Measurements from ENCODE around the gene MFAP4.
A peak's percentile ranks its signal among the peaks of the same experiment; 100 is the strongest.
"Not testable (repeated sequence)": the region's sequence is repeated elsewhere in the genome, so short reads cannot be mapped to it uniquely, and the experiment has no call there.

The MFAP4 gene

DNA sequence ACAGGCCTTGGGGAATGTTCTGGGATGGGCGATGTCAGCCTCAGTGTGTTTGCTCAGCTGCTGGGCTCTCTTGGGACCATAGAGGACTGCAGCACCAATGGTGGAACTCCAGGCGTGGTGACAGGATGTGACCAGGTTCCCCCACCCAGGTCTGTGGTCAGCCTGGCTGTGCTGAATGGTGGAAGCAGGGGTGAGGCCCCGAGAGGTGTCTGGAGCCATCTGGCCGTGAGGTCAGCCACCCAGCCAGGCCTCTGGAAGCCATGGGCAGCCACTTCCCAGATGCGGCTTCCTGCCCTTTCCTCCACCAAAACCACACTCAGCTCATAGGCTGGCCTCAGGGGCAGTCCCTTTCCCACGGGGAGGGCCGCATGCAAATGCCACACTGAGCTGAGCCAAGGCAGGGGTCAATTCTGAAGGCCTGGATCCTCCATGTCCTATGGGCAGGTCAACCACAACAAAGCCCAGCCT, 16.5 kb downstream of the MFAP4 start:
- no peak for DNase-seq (ENCODE audit: low spot score)

DNA sequence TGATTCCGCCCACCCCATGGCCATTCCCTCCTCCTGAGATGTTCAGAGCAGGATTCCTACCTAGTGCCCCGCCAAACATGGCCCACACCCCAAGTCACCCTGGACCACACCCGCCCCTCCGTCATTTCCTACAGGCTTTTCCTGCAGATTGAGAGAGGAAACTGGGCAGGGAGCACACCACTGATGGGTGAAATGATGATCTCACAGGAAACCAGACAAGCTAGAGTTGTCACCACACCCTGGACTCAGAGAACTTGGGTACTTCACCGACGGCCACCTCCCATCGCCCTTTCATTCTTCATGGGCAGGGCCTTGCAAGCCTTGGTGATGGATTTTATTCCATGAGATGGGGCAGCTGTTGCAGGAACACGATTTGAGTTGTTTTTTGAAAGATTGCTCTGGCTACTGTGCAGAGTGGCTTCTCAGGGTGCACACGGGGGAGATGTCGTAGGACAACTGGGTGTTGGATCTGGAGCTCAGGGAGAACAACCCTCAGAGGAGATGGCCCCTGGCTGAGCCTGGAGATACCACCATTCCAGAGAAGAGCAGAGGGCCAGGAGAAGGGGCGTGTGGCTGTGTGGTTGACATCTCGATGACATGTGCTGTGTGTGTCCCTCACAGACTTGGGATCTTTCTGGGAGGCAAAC, 17.0 kb downstream of the MFAP4 start:
- DNase-seq (ENCODE audit: low spot score), result no peak

DNA sequence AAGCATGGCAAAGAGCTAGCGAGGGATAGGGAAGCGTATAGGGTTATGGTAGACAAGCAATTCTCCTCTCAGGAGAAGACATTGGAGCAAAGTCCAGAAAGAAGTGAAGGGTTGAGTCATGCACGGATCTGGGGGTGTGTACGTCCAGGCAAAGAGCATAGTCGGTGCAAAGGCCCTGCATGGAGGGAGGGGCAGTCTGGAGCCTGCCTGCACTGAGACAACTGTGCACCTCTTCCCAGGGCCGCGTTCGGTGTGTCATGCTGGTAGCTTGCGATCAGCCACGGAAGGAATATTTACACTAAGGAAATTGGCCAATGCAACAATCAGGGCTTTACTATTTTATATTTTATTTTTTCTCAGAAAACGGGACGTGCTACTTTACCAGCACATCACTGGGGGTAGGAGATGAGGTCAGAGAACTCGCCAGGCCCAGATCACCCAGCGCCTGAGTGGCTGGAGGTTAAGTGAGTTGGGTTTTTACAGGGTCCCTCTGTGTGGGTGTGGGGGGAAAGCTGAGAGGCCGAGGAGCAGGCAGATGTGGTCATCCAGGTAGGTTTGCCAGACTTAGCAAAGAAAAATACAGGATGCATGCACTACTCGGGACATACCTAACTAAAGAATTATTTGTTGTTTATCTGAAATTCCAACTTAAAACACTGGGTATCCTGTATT, 17.7 kb downstream of the MFAP4 start:
- DNase-seq (ENCODE audit: low spot score), result no peak

DNA sequence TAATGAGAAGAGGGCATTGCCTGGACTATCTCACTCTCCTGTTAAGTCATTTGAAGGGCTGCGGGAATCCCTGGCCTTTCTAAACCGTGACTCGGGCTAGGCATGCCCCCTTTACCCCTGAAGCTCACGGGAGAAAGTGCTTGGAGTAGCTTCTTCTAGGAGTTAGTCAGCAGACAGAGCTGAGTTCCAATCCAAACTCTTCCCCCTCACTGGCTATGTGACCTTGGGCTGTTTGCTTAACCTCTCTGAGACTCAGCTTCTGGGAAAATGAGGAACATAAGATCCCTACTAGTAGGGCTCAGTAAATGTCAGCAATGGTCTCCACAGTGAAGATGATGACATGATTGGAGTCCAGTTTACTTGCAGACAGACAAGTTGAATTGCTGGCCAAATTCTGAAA, 18.8 kb downstream of the MFAP4 start:
- DNase-seq (ENCODE audit: low spot score), result no peak

DNA sequence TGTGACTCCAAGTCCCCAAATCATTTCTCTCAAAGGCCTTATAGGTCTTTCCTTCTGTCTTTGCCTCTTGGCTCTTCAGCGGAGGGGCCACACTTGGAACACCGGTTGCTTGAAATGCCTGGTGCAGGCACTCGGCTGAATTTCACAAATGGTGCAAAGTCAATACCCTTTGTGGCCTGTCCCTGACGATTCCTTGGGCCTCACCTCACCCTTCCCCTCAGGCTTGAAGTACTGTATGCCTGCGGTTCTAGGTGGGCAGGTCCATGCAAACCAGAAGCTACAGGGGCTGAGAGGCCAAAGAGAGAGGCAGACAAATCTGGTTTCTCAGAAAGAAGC, 20.4 kb downstream of the MFAP4 start:
- DNase-seq (ENCODE audit: low spot score), result no peak

DNA sequence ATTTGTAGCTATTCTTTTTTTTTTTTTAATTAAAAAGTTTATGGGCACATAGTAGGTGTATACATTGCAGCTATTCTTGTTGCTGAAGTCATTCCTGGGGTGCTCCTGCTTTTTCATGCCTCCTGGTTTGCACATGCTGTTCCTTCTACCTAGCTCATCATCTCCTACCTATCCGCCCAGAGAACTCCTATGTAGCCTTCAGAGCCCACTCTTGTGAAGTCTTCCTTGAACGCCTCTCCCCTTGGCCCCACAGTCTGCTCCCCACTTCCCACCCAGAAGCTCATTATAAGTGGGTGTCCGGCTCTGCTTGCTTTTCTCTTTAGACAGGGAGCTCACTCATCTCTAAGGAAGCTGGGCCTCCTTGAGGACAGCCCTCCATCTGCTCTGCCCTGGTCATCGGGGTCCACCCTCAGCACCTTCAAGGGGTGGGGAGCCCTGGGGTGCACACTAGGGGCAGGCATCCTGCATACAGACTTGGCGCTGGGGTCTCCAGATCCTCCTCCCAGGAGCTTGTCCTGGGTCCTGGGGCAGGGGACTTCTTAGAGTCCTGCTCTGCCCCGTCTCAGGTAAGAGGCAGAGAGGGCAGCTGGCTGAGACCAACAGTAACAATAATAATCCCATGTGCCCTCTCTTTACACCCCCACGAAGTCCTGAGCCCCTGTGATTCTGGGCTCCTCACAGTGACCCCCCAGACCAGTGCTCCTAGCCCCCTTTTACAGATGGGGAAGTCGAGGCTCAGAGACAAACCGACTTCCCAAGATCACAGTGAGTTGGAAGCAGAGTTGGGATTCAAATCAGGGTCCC, 21.0 kb downstream of the MFAP4 start:
- DNase-seq (ENCODE audit: low spot score), result no peak

DNA sequence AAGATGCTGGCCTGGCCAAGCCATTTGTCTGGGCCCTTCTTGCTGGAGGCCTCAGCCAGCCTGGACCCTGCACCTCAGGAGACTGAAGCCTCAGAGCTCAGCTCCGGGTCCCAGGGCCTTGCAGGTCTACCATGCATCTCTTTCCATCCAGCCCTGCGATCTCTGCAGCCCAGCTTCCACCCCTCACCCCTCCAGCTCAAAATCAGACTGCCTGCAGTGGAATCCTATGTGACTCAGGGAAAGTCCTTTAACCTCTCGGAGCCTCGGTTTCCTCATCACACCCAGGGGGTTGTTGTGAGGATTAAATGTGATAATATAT, 21.5 kb downstream of the MFAP4 start:
- no peak for DNase-seq (ENCODE audit: low spot score)

DNA sequence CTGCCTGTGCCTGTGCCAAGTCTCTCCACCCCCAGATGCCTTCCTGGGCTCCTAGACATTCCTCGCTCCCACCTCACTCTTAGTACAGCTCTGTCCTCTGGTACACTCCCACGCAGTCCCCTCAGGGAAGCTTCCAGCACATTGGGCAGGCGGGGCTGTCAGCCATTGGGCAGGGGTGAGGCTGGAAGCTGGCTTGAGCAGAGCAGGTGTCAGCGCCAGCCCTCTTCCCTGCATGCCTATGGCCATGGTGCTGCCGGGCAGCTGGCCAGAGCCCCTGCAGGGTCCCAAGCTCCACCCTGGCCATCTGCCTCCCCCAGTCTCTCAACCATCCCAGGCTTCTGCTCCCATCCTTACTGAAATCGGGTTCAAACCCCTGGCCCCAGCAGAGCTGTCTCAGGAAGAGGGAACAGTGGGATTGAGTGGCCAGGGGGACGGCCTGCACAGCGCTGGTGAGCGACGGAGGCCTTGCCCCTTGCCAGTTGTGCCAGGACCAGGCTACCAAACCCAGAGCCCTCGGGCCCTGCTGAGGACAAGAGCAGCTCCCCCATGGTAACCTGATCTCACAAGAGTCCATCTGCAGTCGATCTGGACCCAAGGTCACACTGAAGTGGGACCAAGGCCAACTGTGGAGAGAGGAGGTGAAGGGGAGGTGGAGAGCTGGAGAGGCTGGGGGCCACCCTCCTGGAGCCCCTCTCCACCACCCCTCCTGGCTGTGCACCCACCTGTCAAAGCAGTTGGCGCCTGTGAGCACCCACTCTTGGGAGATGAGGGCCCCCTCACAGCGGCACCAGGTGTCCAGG, 22.1 kb downstream of the MFAP4 start:
- no peak for DNase-seq (ENCODE audit: low spot score)

DNA sequence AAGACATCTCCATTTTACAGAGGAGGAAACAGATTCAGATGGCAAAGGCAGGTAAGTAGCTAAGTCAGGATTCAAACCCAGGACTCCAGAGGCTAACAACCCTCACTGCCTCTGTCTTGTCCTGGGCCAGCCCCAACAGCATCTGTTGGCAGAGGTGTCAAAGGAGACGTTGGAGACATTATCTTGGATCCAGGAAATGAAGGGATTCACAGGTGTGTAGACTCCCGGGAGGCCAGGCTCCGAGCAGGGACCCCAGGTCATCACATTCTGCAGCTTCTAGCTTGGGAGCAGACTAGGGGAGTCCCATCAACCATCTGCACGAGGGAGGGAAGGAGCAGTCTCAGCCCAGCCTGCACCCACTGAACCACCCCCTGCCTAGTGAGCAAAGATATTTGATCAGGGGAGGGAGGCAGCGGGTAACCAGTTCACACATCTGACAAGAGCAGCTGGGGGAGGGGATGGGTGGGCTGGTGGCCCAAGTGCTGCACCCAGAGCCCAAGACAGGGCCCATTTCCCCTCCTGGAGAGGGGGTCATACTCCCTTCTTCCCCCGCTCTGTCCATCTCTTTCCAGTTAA, 23.4 kb downstream of the MFAP4 start:
- no peak for DNase-seq (ENCODE audit: low spot score)

DNA sequence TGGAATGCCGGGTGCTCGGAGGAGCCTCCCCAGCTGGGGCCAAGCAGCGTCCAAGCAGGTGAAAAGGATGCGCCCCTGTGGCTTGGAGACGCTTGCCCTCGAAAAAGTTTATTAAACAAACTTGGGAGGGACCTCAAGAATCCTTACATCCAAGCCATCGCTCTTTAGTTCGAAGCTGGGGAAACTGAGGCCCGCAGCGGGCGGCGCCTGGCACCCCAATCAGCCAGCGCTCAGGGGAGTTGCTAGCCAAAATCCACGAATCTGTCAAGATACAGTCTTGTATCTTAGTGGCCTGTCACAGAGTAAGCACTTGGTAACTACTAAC, 23.9 kb downstream of the MFAP4 start:
- DNase-seq (ENCODE audit: low spot score), result no peak

DNA sequence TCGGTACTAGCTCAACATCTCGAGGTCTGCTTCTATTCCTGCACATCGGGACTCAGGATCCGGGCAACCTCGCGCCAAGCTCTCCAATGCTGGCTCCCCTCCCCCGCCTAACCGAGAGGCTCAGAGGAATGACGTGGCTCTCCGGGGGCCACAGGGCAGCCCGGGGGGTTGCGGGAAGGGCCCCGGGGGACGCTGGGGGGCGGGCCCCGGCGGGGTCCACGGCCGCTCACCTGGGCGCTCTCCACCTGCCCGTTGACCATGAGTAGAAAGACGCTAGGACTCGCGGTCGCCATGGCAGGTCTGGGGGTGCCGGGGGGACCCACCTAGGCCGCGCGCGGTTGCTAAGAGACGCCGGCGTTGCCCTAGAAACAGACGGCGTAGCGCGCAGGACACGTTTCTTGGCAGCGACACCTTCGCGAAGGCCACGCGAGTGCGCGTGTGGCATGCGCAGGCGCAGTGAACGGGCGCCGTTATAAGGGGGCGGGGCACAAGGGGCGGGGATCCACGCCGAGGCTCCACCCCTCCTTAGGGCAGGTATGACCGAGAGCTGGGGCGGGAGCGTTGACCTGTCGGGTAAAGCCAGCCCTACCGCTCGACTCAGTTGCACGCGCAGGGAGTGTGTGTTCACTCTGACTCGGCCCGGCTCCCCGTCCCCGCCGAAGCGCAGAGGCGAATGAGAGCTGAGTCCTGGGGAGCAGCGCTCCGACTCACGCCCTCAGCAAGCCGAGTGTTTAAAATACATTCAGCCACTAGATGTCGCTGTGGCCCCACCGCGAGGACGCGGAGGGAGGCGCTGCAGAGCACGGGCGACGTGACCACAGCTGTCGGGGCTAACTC, 24.5 kb downstream of the MFAP4 start, which contains the start of gene B9D1:
TSS of gene B9D1 (minus strand) at position 447 of the 837 bp plus-strand sequence. CDS start at position 293, 154 bp downstream.
- peak; percentile 93 for DNase-seq (ENCODE audit: low spot score)

DNA sequence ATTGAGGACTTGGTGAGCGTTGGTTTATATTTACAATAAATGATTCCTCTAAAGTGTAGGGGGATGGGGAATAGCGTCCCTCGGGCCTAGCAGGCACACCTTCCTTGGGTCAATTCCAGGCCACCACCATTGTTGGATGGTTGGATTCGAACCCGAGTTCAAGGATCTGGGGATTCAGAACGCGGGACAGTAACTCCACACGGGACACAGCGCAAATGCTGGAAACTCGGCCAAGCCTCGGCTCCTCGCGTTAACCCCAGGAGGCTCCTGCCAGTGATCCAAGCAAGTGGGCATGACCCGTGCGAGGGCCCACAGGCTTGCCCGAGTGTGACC, 25.1 kb downstream of the MFAP4 start:
- no peak for DNase-seq (ENCODE audit: low spot score)

DNA sequence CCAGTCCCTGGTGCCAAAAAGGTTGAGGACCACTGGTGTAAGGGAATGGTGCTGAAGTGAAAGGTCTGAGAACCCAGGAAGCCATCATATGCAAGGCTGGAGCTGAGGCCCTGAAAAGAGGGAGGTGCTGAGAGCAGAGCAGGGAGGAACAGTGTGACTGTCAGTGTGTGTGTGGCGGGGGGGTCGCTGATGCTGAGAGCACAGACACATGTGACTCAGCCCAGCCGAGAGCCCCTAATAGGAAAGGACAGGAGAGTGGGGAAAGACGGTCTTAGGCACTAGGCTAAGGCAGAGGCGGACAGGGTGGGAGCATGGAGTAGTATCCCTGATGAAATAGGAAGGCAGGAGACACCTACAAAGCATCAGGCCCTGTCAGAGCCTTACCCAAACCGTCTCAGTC, 25.7 kb downstream of the MFAP4 start:
- no peak for DNase-seq (ENCODE audit: low spot score)

DNA sequence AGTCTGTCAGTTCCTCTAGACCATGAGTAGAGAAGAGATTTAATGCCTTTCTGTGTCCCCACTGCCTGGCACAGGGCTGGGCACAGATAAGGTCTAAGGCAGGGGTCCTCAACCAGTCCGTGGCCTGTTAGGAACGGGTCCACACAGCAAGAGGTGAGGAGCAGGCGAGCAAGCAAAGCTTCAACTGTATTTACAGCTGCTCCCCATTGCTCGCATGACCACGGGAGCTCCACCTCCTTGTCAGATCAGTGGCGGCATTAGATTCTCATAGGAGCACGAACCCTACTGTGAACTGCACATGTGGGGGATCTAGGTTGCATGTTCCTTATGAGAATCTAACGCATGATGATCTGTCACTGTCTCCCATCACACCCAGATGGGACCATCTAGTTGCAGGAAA, 26.2 kb downstream of the MFAP4 start:
- DNase-seq (ENCODE audit: low spot score), result no peak

DNA sequence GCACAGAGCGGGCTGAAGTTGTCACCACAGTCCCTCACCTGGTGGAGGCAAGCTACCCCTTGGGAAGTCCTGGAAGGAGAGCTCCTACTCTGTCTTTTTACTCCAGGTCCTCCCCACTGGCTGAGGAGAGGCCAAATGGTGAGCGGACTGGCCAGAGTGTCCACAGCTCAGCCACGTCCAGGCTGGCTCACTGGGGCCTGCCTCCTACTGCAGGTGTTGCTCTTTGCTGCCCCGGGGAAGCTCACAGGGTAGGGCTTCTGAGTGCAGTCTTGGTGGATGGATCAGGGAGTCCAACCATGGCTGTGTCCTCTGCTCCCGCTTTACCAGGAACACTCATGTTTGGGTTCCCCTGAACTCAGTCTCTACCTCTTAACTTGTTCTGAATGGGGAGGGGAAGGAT, 27.1 kb downstream of the MFAP4 start:
- no peak for DNase-seq (ENCODE audit: low spot score)

DNA sequence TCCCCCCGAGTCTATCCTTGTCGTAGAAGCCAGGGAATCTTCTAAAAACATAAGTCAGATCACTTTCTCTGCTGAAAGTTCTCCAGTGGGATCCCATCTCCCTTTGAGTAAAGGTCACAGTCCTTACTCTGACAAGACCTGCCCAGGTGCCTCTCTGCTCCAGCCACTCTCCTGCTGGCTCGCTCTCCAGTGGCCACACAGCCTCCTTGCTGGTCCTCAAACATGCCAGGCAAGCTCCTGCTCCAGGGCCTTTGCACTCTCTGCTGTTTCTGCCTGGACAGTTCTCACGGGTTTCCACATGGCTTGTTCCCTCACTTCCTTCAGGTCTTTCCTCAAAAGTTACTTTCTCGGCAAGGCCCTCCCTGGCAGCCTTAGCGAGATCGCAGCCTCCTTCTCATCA, 27.8 kb downstream of the MFAP4 start:
- no peak for DNase-seq (ENCODE audit: low spot score)

DNA sequence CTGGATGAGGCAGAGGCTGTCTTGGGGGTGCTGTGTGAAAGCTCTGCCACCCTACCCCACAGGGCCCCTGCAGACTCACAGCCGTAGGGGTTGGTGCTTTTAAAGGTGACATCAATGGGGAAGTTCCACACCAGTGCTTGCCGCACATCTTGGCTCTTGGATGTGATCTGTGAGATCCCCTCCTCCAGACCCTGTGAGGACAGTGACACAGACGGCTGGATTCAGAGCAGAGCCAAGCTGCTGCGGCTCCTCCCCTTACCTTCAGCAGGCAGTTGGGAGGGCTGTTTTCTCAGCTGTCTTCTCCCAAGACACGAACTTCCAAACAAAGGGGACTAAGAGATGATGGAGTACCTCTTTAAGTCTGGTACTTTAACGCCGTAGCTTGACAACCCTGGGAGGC, 29.2 kb downstream of the MFAP4 start:
- DNase-seq (ENCODE audit: low spot score), result no peak

DNA sequence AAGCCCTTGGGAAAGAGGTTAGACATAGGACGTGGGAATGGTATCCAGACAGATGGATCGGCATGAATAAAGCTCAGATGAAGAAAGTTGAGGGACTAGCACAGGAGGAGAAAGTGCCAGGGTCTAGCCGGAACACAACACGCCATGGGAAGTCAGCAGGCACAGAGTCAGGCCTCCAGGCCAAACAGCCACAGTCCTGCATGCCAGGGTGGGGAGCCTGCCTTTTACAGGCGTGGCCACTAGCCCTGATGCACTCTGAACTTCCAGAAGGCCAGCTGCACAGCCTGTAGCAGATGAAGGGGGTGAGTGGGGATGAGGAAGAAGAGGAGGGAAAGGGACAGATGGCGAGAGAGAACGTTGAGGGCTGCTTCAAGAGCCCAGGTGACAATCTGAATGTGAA, 29.6 kb downstream of the MFAP4 start:
- DNase-seq (ENCODE audit: low spot score), result no peak

DNA sequence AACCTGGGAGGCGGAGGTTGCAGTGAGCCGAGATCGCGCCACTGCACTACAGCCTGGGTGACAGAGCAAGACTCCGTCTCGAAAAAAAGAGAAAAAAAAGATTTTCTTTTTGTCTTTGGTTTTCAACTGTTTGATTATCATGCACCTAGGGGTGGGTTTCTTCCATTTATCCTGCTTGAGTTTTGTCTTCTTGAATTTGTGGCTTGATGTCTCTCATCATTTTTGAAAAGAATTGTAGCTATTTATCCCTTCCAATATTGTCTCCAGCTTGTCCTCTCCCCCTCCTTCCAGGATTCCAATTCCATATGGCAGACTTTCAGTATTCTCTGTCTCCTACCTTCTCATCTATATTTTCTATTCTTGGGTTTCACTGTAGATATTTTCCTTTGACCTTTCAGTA, 32.2 kb downstream of the MFAP4 start:
- no peak for DNase-seq (ENCODE audit: low spot score)

DNA sequence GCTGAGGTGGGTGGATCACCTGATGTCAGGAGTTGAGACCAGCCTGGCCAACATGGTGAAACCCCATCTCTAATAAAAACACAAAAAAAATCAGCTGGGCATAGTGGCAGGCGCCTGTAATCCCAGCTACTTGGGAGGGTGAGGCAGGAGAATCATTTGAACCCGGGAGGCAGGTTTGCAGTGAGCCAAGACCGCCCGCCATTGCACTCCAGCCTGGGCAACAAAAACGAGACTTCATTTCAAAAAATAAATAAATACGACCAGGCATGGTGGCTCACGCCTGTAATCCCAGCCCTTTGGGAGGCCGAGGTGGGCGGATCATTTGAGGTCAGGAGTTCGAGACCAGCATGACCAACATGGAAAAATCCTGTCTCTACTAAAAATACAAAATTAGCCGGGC, 33.6 kb downstream of the MFAP4 start:
- not testable (repeated sequence) for DNase-seq (ENCODE audit: low spot score)

DNA sequence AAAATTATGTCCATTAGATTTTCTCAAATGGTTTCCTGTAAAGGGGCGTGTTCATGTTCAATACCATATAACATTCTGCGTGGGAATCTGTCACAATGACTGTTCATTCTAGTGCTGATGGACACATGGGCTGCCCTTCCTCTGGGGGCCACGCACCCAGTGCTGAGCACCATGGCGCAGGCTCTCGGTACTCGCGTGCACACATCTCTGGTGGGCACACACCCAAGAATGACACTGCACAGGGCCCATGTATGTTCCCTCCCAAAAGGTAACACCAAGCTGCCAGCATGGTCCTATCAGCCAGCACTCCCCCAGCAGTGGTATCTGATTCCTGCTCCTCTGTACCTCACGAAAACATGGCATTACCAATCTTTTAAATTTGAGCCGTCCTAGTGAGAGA, 38.2 kb downstream of the MFAP4 start:
- no peak for DNase-seq (ENCODE audit: low spot score)
